ENCODE data around the gene GFI1B. TPM values are rescaled to one million over a fixed set of nuclear protein-coding genes. Genes with fewer than 3 reads are reported as not detected.

The GFI1B gene
- total RNA-seq, 1 donor from 2014 or later: not detected

DNA sequence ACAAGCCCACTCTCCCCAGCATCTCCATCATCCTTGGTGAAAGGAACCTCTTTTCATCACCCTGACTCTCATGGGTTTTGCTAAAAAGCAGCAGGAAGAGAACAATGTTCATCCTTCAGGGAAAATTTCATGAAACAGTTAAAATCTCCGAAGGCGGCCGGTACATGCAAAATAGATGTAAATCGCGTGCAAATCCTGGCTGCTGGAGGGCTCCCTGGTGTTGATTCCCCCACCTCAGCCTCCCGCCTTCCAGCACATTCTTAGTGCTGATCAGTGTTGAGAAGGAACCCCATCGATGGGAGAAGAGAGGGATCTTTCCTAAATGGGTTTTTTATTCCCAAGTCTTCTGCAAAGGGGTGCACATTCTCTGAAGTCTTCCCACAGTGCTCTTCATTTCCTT, 8.7 kb upstream of the GFI1B start:
- Mint-ChIP-seq H3K9me3 (ENCODE audit: unreplicated experiment) (peaks cover 1% of the 10 kb centered on the region), H3K27ac (ENCODE audit: unreplicated experiment) (no peak overlapping the region), H3K27me3 (ENCODE audit: unreplicated experiment) (peaks cover 5% of the 10 kb centered on the region), H3K36me3 (ENCODE audit: unreplicated experiment) (no peaks in the 10 kb centered on the region), H3K4me1 (ENCODE audit: low read depth, unreplicated experiment) (no peaks in the 10 kb centered on the region), H3K4me3 (ENCODE audit: unreplicated experiment) (no peak overlapping the region)
- TF ChIP-seq, protein P1, sequence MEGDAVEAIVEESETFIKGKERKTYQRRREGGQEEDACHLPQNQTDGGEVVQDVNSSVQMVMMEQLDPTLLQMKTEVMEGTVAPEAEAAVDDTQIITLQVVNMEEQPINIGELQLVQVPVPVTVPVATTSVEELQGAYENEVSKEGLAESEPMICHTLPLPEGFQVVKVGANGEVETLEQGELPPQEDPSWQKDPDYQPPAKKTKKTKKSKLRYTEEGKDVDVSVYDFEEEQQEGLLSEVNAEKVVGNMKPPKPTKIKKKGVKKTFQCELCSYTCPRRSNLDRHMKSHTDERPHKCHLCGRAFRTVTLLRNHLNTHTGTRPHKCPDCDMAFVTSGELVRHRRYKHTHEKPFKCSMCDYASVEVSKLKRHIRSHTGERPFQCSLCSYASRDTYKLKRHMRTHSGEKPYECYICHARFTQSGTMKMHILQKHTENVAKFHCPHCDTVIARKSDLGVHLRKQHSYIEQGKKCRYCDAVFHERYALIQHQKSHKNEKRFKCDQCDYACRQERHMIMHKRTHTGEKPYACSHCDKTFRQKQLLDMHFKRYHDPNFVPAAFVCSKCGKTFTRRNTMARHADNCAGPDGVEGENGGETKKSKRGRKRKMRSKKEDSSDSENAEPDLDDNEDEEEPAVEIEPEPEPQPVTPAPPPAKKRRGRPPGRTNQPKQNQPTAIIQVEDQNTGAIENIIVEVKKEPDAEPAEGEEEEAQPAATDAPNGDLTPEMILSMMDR (IDR thresholded peaks at IDR 0.05; ENCODE audit: partially characterized antibody, unreplicated experiment): no peak
- no peak for DNase-seq

DNA sequence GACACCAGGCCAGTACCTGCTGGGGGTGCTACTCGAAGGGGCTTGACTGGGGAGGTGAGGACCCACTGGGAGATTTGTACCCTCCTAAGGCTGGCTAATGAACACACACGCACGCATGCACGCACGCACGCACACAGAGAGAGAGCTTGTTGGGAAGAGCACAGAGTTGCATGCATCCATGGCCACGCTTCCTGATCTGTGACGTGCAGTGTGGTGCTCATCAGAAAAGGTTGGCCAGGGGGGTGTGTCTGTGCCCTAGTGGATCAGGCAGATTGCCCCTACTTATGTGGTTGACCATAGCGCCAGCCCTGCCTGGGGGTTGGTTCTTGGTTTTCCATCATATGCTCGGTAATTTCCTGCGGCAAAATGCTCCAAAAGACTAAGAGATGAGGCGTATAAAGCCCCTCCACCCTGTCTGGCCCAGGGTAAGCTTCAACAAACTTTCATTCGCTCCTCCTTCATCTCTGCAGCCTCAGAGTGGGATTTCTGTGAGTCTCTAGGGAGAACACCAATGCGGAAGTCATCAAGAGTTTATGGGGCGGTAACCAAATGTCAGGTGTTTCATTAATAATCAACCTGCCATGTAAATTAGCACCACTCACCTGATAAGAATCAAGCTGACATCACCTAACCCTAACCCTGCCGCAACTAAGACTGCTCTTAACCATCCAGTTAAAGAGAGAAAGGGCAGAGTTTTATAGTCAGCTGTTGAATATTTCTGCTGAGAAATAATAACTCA, 8.0 kb upstream of the GFI1B start:
- Mint-ChIP-seq H3K36me3 (ENCODE audit: unreplicated experiment) (no peaks in the 10 kb centered on the region), H3K27ac (ENCODE audit: unreplicated experiment) (no peak overlapping the region), H3K27me3 (ENCODE audit: unreplicated experiment) (peaks cover 5% of the 10 kb centered on the region), H3K4me3 (ENCODE audit: unreplicated experiment) (no peak overlapping the region), H3K4me1 (ENCODE audit: low read depth, unreplicated experiment) (no peaks in the 10 kb centered on the region), H3K9me3 (ENCODE audit: unreplicated experiment) (peaks cover 1% of the 10 kb centered on the region)
- DNase-seq: no peak
- TF ChIP-seq, protein P1 (IDR thresholded peaks at IDR 0.05; ENCODE audit: partially characterized antibody, unreplicated experiment): no peak

DNA sequence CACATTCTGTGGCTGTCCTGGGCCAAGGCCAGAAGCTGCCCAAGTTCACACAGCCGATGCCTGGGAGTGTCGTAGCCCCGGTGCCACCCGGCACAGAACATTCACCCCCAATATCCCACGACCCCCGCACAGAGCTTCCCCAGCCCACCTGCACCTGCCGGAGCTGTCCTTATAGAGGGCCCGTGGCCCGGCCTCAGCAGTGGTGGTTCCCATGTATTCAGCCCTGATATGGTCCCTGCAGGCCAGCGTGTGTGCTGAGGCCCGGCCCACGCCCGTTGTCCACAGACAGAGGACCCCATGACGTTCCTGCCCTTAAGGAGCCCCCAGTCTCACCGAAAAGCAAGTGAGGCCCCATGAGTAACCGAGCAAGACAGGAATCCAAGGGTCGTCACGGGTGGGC, 5.3 kb upstream of the GFI1B start:
- Mint-ChIP-seq H3K27ac (ENCODE audit: unreplicated experiment) (no peak overlapping the region), H3K4me3 (ENCODE audit: unreplicated experiment) (no peak overlapping the region), H3K4me1 (ENCODE audit: low read depth, unreplicated experiment) (no peaks in the 10 kb centered on the region), H3K36me3 (ENCODE audit: unreplicated experiment) (no peaks in the 10 kb centered on the region), H3K9me3 (ENCODE audit: unreplicated experiment) (peaks cover 1% of the 10 kb centered on the region), H3K27me3 (ENCODE audit: unreplicated experiment) (peaks cover 7% of the 10 kb centered on the region)
- TF ChIP-seq, protein P1 (IDR thresholded peaks at IDR 0.05; ENCODE audit: partially characterized antibody, unreplicated experiment): no peak
- DNase-seq: no peak

DNA sequence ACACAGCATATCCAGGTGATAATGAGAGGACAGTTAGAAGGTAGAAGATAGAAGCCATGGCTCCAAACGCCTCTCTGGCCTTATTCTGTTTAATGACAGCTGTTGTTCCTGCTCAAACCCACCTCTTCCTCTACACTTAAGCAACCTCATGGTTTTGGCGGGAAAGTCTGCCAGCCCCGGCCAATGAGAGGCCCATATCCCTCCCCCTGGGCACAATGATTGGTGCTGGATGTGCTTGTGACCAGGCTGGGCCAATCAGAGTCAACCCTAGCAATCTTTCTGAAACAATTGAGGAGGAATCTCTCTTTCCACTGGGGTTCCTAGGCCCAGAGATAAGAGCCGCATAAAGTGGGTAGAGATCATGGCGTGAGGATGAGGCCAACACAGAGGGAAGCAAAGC, 4.8 kb upstream of the GFI1B start:
- TF ChIP-seq, protein P1 (IDR thresholded peaks at IDR 0.05; ENCODE audit: partially characterized antibody, unreplicated experiment): no peak
- H3K27me3 Mint-ChIP-seq (ENCODE audit: unreplicated experiment): peaks cover 10% of the 10 kb centered on the region
- no peaks in the 10 kb centered on the region for H3K4me1 Mint-ChIP-seq (ENCODE audit: low read depth, unreplicated experiment)

DNA sequence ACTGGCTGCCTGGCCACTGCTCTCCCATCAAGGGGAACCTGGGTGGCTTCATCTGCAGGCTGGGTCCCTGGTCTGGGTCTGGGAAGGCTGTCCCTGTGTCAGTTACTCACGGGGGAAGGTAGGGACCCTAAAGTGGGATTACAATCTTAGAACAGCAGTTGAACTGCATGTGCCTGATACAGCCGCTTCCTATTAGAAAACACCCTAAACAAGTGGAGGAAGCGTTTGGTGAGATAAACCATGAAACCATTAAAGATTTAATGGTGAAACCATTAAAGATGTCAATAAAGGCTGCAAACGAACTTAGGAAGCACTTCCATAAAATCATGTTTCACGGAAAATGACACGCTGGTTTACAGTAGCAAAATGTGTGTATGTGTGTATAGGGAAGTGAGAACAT, 2.5 kb upstream of the GFI1B start:
- DNase-seq: no peak
- Mint-ChIP-seq H3K27ac (ENCODE audit: unreplicated experiment) (no peak overlapping the region), H3K4me1 (ENCODE audit: low read depth, unreplicated experiment) (no peaks in the 10 kb centered on the region), H3K4me3 (ENCODE audit: unreplicated experiment) (no peak overlapping the region), H3K27me3 (ENCODE audit: unreplicated experiment) (peaks cover 16% of the 10 kb centered on the region), H3K36me3 (ENCODE audit: unreplicated experiment) (no peaks in the 10 kb centered on the region), H3K9me3 (ENCODE audit: unreplicated experiment) (peaks cover 1% of the 10 kb centered on the region)
- TF ChIP-seq, protein P1 (IDR thresholded peaks at IDR 0.05; ENCODE audit: partially characterized antibody, unreplicated experiment): no peak

More for the DNA sequence above, 4.8 kb upstream of the GFI1B start:
- H3K27ac Mint-ChIP-seq (ENCODE audit: unreplicated experiment): no peak overlapping the region
- no peak overlapping the region for H3K4me3 Mint-ChIP-seq (ENCODE audit: unreplicated experiment)
- H3K9me3 Mint-ChIP-seq (ENCODE audit: unreplicated experiment): peaks cover 1% of the 10 kb centered on the region
- no peaks in the 10 kb centered on the region for H3K36me3 Mint-ChIP-seq (ENCODE audit: unreplicated experiment)
- no peak for DNase-seq
